ENCODE measurements around the gene CINP. TPM values are rescaled to one million over a fixed set of nuclear protein-coding genes. Genes with fewer than 3 reads are reported as not detected.

The CINP gene
- total RNA-seq, 1 donor from 2014 or later: 43.5 TPM

DNA sequence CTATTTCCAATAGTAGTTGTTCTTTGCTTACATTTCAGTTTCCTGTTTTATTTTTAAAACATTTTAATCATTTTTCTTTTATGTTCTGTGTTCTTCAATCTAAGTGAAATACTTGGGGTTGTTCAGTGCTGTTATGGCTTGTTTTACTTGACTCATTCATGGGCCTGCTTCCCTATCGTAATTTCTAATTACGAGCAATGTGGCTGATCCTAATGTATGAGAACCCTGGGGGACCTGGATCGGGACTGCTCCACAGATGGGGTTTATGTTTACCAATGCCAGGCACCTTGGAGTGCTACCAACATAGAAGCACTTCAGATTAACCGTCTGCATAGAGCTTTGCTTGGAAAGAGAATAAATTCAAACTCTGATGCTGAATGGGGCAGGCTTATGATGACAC is 29.8 kb upstream of the CINP start:
- TF ChIP-seq, protein P1, sequence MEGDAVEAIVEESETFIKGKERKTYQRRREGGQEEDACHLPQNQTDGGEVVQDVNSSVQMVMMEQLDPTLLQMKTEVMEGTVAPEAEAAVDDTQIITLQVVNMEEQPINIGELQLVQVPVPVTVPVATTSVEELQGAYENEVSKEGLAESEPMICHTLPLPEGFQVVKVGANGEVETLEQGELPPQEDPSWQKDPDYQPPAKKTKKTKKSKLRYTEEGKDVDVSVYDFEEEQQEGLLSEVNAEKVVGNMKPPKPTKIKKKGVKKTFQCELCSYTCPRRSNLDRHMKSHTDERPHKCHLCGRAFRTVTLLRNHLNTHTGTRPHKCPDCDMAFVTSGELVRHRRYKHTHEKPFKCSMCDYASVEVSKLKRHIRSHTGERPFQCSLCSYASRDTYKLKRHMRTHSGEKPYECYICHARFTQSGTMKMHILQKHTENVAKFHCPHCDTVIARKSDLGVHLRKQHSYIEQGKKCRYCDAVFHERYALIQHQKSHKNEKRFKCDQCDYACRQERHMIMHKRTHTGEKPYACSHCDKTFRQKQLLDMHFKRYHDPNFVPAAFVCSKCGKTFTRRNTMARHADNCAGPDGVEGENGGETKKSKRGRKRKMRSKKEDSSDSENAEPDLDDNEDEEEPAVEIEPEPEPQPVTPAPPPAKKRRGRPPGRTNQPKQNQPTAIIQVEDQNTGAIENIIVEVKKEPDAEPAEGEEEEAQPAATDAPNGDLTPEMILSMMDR (conservative IDR thresholded peaks at IDR 0.05; ENCODE audit: low read depth, low read length): no peak
- no peak overlapping the region for H3K4me3 ChIP-seq (ENCODE audit: low read depth, low read length)
- DNase-seq (ENCODE audit: low read depth): no peak

DNA sequence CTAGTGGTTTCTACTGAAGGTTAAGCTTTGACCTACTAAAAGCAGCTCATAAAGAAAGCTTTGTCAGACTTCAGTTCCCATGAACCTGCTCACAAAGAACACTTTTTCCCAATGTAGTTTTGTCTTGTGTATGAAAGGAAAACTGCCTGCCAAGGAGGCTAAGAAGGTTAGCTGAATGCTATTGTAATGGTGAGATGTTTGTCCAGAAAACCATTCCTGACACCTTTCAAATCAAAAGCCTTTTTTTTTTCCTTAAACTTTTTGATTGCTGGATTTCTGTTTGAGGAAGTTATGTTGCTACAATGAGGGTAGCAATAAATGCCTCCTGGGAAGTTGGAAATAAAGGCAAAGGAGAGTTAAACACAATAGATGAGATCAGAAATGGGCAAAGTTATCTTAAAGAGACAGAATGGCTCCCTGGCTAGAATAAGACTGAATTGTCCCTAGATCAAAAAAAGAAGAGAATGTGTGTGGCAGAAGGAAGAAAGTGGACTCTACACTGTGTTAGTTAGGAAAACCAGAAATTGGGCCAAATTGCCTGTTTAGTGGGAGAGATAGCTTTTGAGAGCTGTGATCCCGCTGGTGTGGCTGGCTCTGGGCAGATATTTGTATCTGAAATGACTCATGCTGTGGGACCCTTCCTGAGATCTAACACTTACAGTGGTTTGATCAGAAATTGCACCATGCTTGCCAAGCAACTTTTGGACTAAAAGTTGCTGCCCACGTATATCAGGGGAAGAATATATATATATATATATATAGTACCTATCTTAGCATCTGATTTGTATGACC is 27.6 kb upstream of the CINP start:
- TF ChIP-seq, protein P1 (conservative IDR thresholded peaks at IDR 0.05; ENCODE audit: low read depth, low read length): no peak
- no peak overlapping the region for H3K4me3 ChIP-seq (ENCODE audit: low read depth, low read length)
- DNase-seq (ENCODE audit: low read depth): no peak

DNA sequence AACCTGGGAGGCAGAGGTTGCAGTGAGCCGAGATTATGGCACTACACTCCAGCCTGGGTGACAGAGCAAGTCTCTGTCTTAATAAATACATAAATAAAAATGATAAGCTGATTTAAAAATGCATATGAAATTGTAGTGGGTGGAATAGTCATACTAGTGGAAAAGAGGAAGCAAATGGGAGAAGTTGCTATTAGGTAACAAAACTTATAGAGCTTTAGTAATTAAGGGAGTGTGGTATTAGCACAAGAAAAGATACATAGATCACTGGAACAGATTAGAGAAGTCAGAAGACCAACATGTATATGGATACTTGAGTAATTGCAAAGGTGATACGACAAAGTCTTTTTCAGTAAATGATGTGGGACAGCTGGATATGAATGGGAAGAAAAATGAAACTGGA is 26.6 kb upstream of the CINP start:
- TF ChIP-seq, protein P1 (conservative IDR thresholded peaks at IDR 0.05; ENCODE audit: low read depth, low read length): no peak
- no peak overlapping the region for H3K4me3 ChIP-seq (ENCODE audit: low read depth, low read length)
- no peak for DNase-seq (ENCODE audit: low read depth)

DNA sequence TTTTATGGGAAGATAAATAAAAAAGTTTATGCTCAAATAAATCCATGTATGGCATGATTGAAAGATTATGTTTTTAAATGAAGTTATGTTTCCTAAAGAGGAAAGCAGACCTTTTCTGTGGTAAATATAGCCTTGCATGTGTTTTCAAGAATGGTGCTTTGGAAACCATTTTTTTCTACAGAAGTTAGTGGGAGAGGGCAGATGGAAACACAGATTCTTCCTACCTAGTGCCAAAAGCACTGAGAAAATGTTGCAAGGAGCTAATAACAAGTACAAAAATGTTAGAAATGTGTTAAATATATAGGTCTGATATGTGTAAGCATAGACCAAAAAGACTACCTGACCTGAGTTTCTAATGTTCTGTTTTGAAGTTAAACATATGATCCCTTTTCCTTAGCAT is 24.4 kb upstream of the CINP start:
- TF ChIP-seq, protein P1 (conservative IDR thresholded peaks at IDR 0.05; ENCODE audit: low read depth, low read length): no peak
- H3K4me3 ChIP-seq (ENCODE audit: low read depth, low read length): no peak overlapping the region

DNA sequence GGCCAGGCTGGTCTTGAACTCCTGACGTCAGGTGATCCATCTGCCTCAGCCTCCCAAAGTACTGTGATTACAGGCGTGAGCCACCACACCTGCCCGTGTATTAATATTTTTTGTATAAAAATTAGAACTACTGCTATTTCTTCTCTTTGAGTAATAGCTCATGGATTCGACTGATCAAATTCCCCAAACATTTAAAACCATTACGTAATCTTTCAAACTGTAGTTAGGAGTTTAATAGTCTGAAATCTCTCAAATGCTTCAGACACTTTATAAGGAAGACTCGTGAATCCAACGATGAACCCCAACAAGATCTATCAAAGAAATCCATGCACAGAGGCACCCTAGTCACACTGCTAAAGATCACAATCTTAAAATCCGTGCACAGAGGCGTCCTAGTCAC is 16.1 kb upstream of the CINP start:
- H3K4me3 ChIP-seq (ENCODE audit: low read depth, low read length): no peak overlapping the region
- no peak for DNase-seq (ENCODE audit: low read depth)
- TF ChIP-seq, protein P1 (conservative IDR thresholded peaks at IDR 0.05; ENCODE audit: low read depth, low read length): no peak

More for the DNA sequence above, 24.4 kb upstream of the CINP start:
- no peak for DNase-seq (ENCODE audit: low read depth)

DNA sequence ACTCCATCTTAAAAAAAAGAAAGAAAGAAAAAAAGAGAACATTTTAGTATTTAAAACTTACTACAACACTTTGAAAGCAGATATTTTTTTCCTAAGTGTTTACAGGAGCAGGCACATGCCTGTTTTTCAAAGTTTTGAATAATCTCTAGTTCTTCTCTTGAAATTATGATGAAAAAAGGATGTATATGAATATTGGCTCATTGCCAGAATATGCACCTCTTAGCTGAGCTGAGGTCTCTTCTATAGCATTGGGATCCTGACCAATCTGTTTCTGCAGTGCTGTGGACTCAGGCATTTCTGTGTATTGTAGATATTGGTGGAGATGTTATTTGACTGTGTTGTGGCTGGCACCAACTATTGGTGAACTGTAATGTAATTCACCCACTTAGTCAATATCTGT is 15.0 kb upstream of the CINP start:
- DNase-seq (ENCODE audit: low read depth): no peak
- TF ChIP-seq, protein P1 (conservative IDR thresholded peaks at IDR 0.05; ENCODE audit: low read depth, low read length): no peak

DNA sequence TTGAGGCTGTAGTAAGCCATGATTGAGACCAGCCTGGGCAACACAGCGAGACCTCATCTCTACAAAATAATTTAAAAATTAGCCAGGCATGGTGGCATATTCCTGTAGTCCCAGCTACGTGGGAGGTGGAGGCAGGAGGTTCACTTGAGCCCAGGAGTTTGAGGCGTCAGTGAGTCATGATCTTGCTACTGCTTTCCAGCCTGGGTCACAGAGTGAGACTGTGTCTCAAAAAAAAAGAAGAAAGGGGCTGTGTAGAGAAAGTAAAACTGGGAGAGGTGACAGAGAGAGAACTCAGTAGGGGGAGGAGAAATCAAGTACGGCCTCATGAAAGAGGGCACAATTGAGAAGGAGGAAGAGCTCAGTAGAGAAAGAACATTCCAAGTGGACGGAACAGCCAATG is 12.4 kb upstream of the CINP start:
- no peak overlapping the region for H3K4me3 ChIP-seq (ENCODE audit: low read depth, low read length)
- TF ChIP-seq, protein P1 (conservative IDR thresholded peaks at IDR 0.05; ENCODE audit: low read depth, low read length): no peak
- DNase-seq (ENCODE audit: low read depth): no peak

More for the DNA sequence above, 15.0 kb upstream of the CINP start:
- H3K4me3 ChIP-seq (ENCODE audit: low read depth, low read length): no peak overlapping the region

Data from epithelial cell of proximal tubule (primary cell).